Vagina (tissue), 2 donors: ENCODE data around the gene NBPF1. TPM values are rescaled to one million over a fixed set of nuclear protein-coding genes. Genes with fewer than 3 reads are reported as not detected.
A peak's percentile ranks its signal among the peaks of the same experiment; 100 is the strongest.
"Not testable (repeated sequence)": the region's sequence is repeated elsewhere in the genome, so short reads cannot be mapped to it uniquely, and the experiment has no call there.

Experiments used
- DNase-seq, 2 donors: peaks; one replicate each; pipeline ENCODE4 v3.0.0-alpha.2; 2017; ENCODE audit errors: extremely low spot score in 2 of 2
- H3K27ac ChIP-seq: fragments of 200-600 bp; sonication (generic); one replicate; pipeline ENCODE4 v1.5.1; 2019
- H3K27me3 ChIP-seq: fragments of 200-600 bp; sonication (generic); one replicate; pipeline ENCODE4 v1.5.1; 2019
- H3K36me3 ChIP-seq, 2 donors: fragments of 200-600 bp; sonication (generic); one replicate each; pipeline ENCODE4 v1.5.1; 2017 to 2019
- H3K4me1 ChIP-seq: fragments of 200-600 bp; sonication (generic); one replicate; pipeline ENCODE4 v1.5.1; 2019
- H3K4me3 ChIP-seq, 2 donors: fragments of 200-600 bp; sonication (generic); 1 replicate in 1 of 2; 2 replicates in 1 of 2; pipeline ENCODE4 v1.5.1; 2016 to 2019
- H3K9me3 ChIP-seq: fragments of 200-600 bp; sonication (generic); one replicate; pipeline ENCODE4 v1.5.1; 2019
- CTCF ChIP-seq, 3 experiments: fragments of 450-650 bp in 2 of 3; fragments of 200-600 bp in 1 of 3; sonication (generic) in 1 of 3; IDR thresholded peaks; one replicate each; pipeline ENCODE4 v1.5.1; 2017 to 2019; ENCODE audit warnings: antibody characterized with exemption in 3 of 3, mild to moderate bottlenecking in 2 of 3, moderate library complexity in 2 of 3
- POLR2A ChIP-seq, 2 donors: fragments of 450-650 bp; IDR thresholded peaks; one replicate each; pipeline ENCODE4 v1.6.1; 2017; ENCODE audit warnings: antibody characterized with exemption in 2 of 2, mild to moderate bottlenecking in 2 of 2, moderate library complexity in 2 of 2
- POLR2AphosphoS5 ChIP-seq, 2 donors: sonication (generic); formaldehyde crosslinking; IDR thresholded peaks; one replicate each; pipeline ENCODE4 v1.9.0; 2017; ENCODE audit warnings: antibody characterized with exemption in 2 of 2, mild to moderate bottlenecking in 2 of 2, low read depth in 1 of 2; ENCODE audit not compliant: insufficient read depth in 1 of 2
- intact Hi-C: fragments of 100-400 bp; cut with DNase I; formaldehyde crosslinking; loops from one replicate; pipeline ENCODE4 v1.15.1; 2023
- total RNA-seq: library from RNA; depleted of rRNA; stranded (reverse); fragments of >200 nt; gene quantifications from one replicate; pipeline ENCODE4 v1.2.3, GENCODE V29; 2016

NBPF1 gene
- total RNA-seq, 1 donor from 2014 or later = 45.9 TPM

DNA sequence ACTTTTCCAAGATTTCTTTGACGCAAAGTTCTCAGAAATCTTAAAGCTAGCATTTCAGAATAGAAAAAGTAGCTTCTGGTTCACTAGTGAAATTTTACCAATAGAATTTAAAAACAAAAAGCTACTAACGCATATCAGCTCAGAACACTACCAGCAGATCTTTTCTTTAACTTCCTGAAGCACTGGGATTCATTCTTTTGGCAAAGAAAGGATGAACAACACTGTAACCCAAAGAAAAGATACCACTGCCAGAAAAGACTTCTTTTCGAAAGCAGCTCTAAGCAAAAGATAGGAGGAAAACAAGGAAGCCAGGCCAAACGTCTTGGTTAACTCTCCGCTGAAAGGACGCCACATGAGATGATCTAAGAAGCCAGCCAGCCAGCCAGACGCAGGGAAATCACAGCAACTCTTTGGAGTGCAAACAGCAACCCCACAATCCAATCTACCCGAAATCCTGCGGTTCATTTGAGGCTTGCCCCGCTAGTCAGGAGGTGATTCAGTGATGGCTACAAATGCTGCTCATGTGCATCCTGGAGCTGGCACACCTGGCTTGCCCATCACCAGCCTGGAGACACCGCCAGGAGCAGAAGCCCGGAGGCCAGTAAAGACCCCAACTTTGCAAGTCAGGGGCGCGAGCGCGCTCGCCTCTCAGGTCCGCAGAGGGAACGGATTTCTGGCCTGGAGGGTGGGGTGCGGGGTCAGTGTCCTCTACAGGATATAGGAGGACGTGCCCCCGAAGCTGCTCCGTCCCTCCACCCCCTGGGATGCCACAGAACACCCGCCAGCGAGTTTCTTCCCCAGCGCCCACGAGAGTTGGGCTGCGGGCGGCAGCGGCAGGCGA is 812 bp downstream of the NBPF1 start:
- intact Hi-C loops = no loop called here
- H3K27me3 ChIP-seq = no peaks in the 10 kb centered on the region
- H3K4me3 ChIP-seq = peak overlapping the region; percentile 53 to 57
- peak overlapping the region; percentile 80 for H3K27ac ChIP-seq
- no peaks in the 10 kb centered on the region for H3K9me3 ChIP-seq
- TF ChIP-seq POLR2AphosphoS5 (IDR thresholded peaks at IDR 0.05; ENCODE audit: insufficient read depth in 1 of 2, low read depth in 1 of 2) (peak in 1 of 2 donors; percentile 78), POLR2A (IDR thresholded peaks at IDR 0.05) (no peak), CTCF (IDR thresholded peaks at IDR 0.05) (no peak)
- peaks cover 0 to 11% of the 10 kb centered on the region in 2 donors for H3K36me3 ChIP-seq
- H3K4me1 ChIP-seq = peaks cover 38% of the 10 kb centered on the region
- DNase-seq = peak; percentile 99 to 100

DNA sequence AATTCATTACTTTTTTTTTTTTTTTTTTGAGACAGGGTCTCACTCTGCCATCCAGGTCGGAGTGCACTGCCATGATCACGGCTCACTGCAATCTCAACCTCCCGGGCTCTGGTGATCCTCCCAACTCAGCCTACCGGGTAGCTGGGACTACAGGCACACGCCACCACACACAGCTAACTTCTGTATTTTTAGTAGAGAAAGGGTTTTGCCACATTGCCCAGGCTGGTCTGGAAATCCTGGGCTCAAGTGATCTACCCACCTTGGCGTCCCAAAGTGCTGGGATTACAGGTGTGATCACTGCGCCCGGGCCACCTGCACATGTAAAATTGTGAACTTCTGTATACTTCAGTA is 1.4 kb downstream of the NBPF1 start:
- H3K4me3 ChIP-seq = peak overlapping the region; percentile 53 to 57
- H3K27ac ChIP-seq = peak overlapping the region; percentile 80
- peaks cover 38% of the 10 kb centered on the region for H3K4me1 ChIP-seq
- H3K27me3 ChIP-seq, intact Hi-C loops, H3K9me3 ChIP-seq: not testable (repeated sequence)
- peaks cover 0 to 17% of the 10 kb centered on the region in 2 donors for H3K36me3 ChIP-seq
- DNase-seq = peak in 1 of 2 donors; percentile 97

- intact Hi-C loops, H3K27ac ChIP-seq, H3K9me3 ChIP-seq, H3K4me3 ChIP-seq, DNase-seq, H3K27me3 ChIP-seq: not testable (repeated sequence)
- Histone ChIP-seq H3K36me3 (peaks cover 0 to 25% of the 10 kb centered on the region in 2 donors), H3K4me1 (peaks cover 38% of the 10 kb centered on the region)
Measured at GRCh38 chr1:16611164-16611563, 2.2 kb downstream of the NBPF1 start.

GRCh38 chr1:16610553-16610952 is 2.8 kb downstream of the NBPF1 start:
- H3K27me3 ChIP-seq, intact Hi-C loops, H3K9me3 ChIP-seq, H3K27ac ChIP-seq, H3K4me3 ChIP-seq, DNase-seq: not testable (repeated sequence)
- peaks cover 38% of the 10 kb centered on the region for H3K4me1 ChIP-seq
- H3K36me3 ChIP-seq = peaks cover 0 to 31% of the 10 kb centered on the region in 2 donors

GRCh38 chr1:16609761-16610160 is 3.6 kb downstream of the NBPF1 start:
- H3K27ac ChIP-seq, H3K4me3 ChIP-seq, H3K9me3 ChIP-seq, H3K27me3 ChIP-seq, intact Hi-C loops: not testable (repeated sequence)
- peak; percentile 85 to 96 for DNase-seq
- Histone ChIP-seq H3K36me3 (peaks cover 0 to 37% of the 10 kb centered on the region in 2 donors), H3K4me1 (peaks cover 38% of the 10 kb centered on the region)

GRCh38 chr1:16608838-16609560 is 4.4 kb downstream of the NBPF1 start:
- peaks cover 31% of the 10 kb centered on the region for H3K4me1 ChIP-seq

DNA sequence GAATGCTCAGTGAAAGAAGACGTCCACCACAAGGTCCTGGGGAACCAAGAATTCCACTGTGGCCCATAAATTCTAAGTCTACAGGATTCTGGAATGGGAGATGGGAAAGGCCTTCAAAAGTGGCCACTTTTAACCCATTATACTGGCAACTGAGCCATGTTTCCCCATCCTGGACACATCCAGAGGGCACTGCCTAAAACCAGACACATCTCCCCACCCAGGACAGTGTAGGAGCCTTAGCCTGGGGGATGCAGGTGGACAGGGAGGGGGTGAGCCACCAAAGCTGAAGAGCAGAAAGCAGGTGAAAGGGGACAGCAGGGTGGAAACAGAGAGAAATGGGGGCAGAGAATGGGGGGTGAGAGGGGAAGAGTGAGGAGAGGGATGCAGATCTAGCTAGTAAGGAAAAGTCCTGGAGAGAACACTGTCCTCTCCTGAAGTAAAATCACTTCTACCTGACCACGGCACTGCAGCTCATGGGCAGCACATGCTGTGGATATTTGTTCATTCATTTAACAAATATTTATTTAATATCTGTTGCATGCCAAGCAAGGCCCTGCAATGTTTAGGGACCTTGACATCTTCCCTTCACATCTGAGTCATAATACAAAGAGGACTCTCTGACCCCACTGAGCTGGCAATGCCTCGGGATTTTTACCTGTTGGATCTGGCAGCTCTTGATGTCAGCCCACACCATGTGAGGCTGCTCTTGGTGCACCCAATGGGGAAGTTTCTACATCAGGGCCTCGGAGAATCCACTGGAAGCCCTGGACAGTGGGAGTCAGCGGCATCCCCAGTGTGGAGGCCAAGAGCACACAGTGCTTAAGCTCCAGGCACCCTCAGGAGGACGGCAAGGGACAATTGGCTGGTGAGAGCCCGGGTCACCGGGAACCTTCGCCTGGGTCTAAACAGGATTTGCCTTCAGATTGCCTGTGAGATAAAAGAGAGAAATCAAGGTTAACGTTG is 5.2 kb downstream of the NBPF1 start:
- intact Hi-C loops, H3K27me3 ChIP-seq, H3K9me3 ChIP-seq, H3K27ac ChIP-seq, H3K4me3 ChIP-seq: not testable (repeated sequence)
- H3K36me3 ChIP-seq = peaks cover 0 to 37% of the 10 kb centered on the region in 2 donors
- peaks cover 26% of the 10 kb centered on the region for H3K4me1 ChIP-seq
- DNase-seq = peak; percentile 94 to 99

More at GRCh38 chr1:16608838-16609560, 4.4 kb downstream of the NBPF1 start:
- Histone ChIP-seq H3K27me3 (no peaks in the 10 kb centered on the region), H3K9me3 (no peaks in the 10 kb centered on the region), H3K27ac (no peak overlapping the region), H3K4me3 (no peak overlapping the region), H3K36me3 (peaks cover 0 to 37% of the 10 kb centered on the region in 2 donors)
- peak; percentile 82 to 95 for DNase-seq
- intact Hi-C loops = no loop called here
- TF ChIP-seq POLR2AphosphoS5 (IDR thresholded peaks at IDR 0.05; ENCODE audit: insufficient read depth in 1 of 2, low read depth in 1 of 2) = no peak
- TF ChIP-seq CTCF (IDR thresholded peaks at IDR 0.05) = no peak
